ENCODE data around the gene WDR83. TPM values are rescaled to one million over a fixed set of nuclear protein-coding genes. Genes with fewer than 3 reads are reported as not detected.

WDR83 gene
- total and polyA plus RNA-seq, 2 of the 4 experiments (the other 2 are of a cell fraction), result 5.9 to 8.9 TPM

DNA sequence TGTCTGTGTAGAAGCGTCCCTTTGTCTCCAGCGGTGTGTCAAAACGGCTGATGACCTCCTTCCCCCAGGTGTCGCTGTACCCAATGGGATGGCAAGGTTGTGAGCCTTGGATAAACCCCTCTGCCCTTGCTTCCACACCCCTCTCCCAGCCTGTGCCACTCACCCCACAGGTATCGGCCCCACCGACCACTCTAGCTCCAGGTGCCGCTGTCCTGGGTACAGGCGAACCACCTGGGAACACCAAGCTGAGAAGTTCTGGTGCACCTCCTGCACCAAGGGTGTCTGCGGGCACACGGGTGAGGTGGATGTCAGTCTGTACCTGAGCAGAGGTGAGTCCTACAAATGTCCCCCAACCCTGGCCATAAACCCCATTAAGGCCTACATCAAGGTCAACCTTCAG, 16.7 kb upstream of the WDR83 start:
- Histone ChIP-seq H2AK9ac (replicated peaks; ENCODE audit: low read depth, low read length, poor library complexity) (no peak overlapping the region), H3K9ac (ENCODE audit: low read depth, low read length) (no peak overlapping the region), H2BK15ac (ENCODE audit: low read depth, low read length) (no peak overlapping the region), H3K56ac (ENCODE audit: extremely low read depth, insufficient read depth, low read length) (no peak overlapping the region), H3K9me3 (ENCODE audit: control insufficient read depth, insufficient read depth, low read length) (no peaks in the 10 kb centered on the region), H3K36me3 (ENCODE audit: control insufficient read depth, insufficient read depth, low read length) (peaks cover 9% of the 10 kb centered on the region), H2BK120ac (ENCODE audit: low read depth, low read length) (no peak overlapping the region), H3K27me3 (ENCODE audit: control insufficient read depth, insufficient read depth, low read length) (no peaks in the 10 kb centered on the region), H2AFZ (replicated peaks; ENCODE audit: low read length, poor library complexity) (no peak overlapping the region), H3K4me1 (ENCODE audit: control insufficient read depth, insufficient read depth, low read length) (0 out of 2 replicates have a peak, but pooled peaks cover 2% of the 10 kb centered on the region), H3K4me3 (ENCODE audit: insufficient read depth, low read depth, low read length) (no peak overlapping the region), H3K9me1 (ENCODE audit: insufficient read depth, low read length) (0 out of 2 replicates have a peak, but pooled peaks cover 3% of the 10 kb centered on the region), H3K4me2 (ENCODE audit: low read depth, low read length) (no peak overlapping the region), H3K79me1 (ENCODE audit: low read depth in 1 of 2, low read length in 2 of 2) (no peaks in the 10 kb centered on the region), H4K5ac (ENCODE audit: low read depth, low read length) (no peak overlapping the region), H3K23ac (ENCODE audit: low read depth, low read length) (no peak overlapping the region), H3K14ac (replicated peaks; ENCODE audit: low read depth, low read length) (no peak overlapping the region), H4K91ac (ENCODE audit: insufficient read depth, low read depth, low read length) (no peak overlapping the region), H4K8ac (ENCODE audit: low read depth in 2 of 2, low read length in 2 of 2) (no peak overlapping the region), H2AK5ac (ENCODE audit: low read depth, low read length) (no peak overlapping the region), H3K27ac (ENCODE audit: insufficient read depth, low read length) (no peak overlapping the region), H3K4ac (ENCODE audit: low read depth, low read length) (no peak overlapping the region), H2BK5ac (ENCODE audit: low read depth, low read length, poor library complexity, severe bottlenecking) (no peak overlapping the region), H4K20me1 (ENCODE audit: insufficient read depth, low read length) (no peaks in the 10 kb centered on the region), H3K18ac (ENCODE audit: low read depth, low read length) (no peak overlapping the region), H2BK20ac (ENCODE audit: low read depth, low read length) (no peak overlapping the region)
- in situ Hi-C loops (cut with MboI; ENCODE audit: low sequenced_read_pairs), result no loop called here
- POLR2A ChIA-PET (ENCODE audit: unreplicated experiment), result interaction anchor here (0.6 kb wide), 2 partner anchors 227 to 335 kb away, joined by 8 to 15 read pairs; no protein-coding TSS in a partner anchor
- CTCF ChIA-PET, result no interaction called here
- intact Hi-C loops (cut with micrococcal nuclease), result no loop called here
- WGBS, 2 experiments (ENCODE audit: extremely low coverage in 2 of 2, insufficient read length in 1 of 2), result 90% methylated on average over 4 of the region's 10 CpGs; no CpG with 5 or more reads in 1 of the 2 experiments
- ATAC-seq (ENCODE audit: low read depth), result no peak
- no peak for TF ChIP-seq CHD1 (IDR thresholded peaks at IDR 0.05; ENCODE audit: low read depth, low read length)
- no peak for TF ChIP-seq RFX5 (IDR thresholded peaks at IDR 0.05; ENCODE audit: low read depth, low read length)
- TF ChIP-seq SMC3 (IDR thresholded peaks at IDR 0.05; ENCODE audit: low read depth, low read length), result no peak
- no peak for TF ChIP-seq ELK1 (IDR thresholded peaks at IDR 0.05; ENCODE audit: borderline replicate concordance, low read depth, low read length)
- TF ChIP-seq MAFK (IDR thresholded peaks at IDR 0.05; ENCODE audit: low read depth, low read length), result no peak
- TF ChIP-seq NFE2L2 (IDR thresholded peaks at IDR 0.05; ENCODE audit: low read depth, low read length), result no peak
- no peak for TF ChIP-seq CTCF (conservative IDR thresholded peaks at IDR 0.05; ENCODE audit: low read depth, low read length)
- no peak for DNase-seq
- dilution Hi-C loops (cut with HindIII; ENCODE audit: low sequenced_read_pairs, unreplicated experiment), result no loop called here
- BruUV-seq (replicated peaks), result no TSS peak
